IPS-15b (cell line): ENCODE results near the gene OTOP3.
"Not testable (repeated sequence)": the region's sequence is repeated elsewhere in the genome, so short reads cannot be mapped to it uniquely, and the experiment has no call there.

Experiments
- H3K27me3 ChIP-seq: one replicate; pipeline ENCODE4 v1.6.1; 2013; ENCODE audit warnings: low read length; ENCODE audit not compliant: control insufficient read depth, insufficient read depth
- H3K36me3 ChIP-seq: one replicate; pipeline ENCODE4 v1.6.1; 2013; ENCODE audit warnings: low read length; ENCODE audit not compliant: control insufficient read depth, insufficient read depth
- H3K4me1 ChIP-seq: one replicate; pipeline ENCODE4 v1.6.1; 2013; ENCODE audit warnings: mild to moderate bottlenecking, low read length; ENCODE audit not compliant: control insufficient read depth, insufficient read depth
- H3K4me3 ChIP-seq: one replicate; pipeline ENCODE4 v1.5.1; 2013; ENCODE audit warnings: low read depth, low read length
- H3K9ac ChIP-seq: one replicate; pipeline ENCODE4 v1.6.1; 2013; ENCODE audit warnings: low read depth, mild to moderate bottlenecking, low read length
- H3K9me3 ChIP-seq: one replicate; pipeline ENCODE4 v1.6.1; 2013; ENCODE audit warnings: mild to moderate bottlenecking, low read length; ENCODE audit not compliant: control insufficient read depth, insufficient read depth

OTOP3 gene

GRCh38 chr17:74903034-74903433, 32.7 kb upstream of the OTOP3 start:
- no peaks in the 10 kb centered on the region for H3K4me1 ChIP-seq
- no peaks in the 10 kb centered on the region for H3K9me3 ChIP-seq
- H3K9ac ChIP-seq, result no peak overlapping the region
- no peaks in the 10 kb centered on the region for H3K36me3 ChIP-seq
- no peak overlapping the region for H3K4me3 ChIP-seq
- no peaks in the 10 kb centered on the region for H3K27me3 ChIP-seq

- H3K9ac ChIP-seq, result no peak overlapping the region
- H3K36me3 ChIP-seq, result no peaks in the 10 kb centered on the region
- H3K4me3 ChIP-seq, result no peak overlapping the region
- no peaks in the 10 kb centered on the region for H3K27me3 ChIP-seq
- H3K9me3 ChIP-seq, result no peaks in the 10 kb centered on the region
- H3K4me1 ChIP-seq, result no peaks in the 10 kb centered on the region
Observed at GRCh38 chr17:74903671-74904070, 32.0 kb upstream of the OTOP3 start.

- H3K27me3 ChIP-seq, result no peaks in the 10 kb centered on the region
- H3K4me3 ChIP-seq, result no peak overlapping the region
- H3K4me1 ChIP-seq, result peaks cover 5% of the 10 kb centered on the region
- no peaks in the 10 kb centered on the region for H3K36me3 ChIP-seq
- no peaks in the 10 kb centered on the region for H3K9me3 ChIP-seq
- H3K9ac ChIP-seq, result no peak overlapping the region
Observed at GRCh38 chr17:74904687-74905409, 30.9 kb upstream of the OTOP3 start.

- H3K9me3 ChIP-seq, H3K4me3 ChIP-seq, H3K9ac ChIP-seq, H3K27me3 ChIP-seq, H3K36me3 ChIP-seq, H3K4me1 ChIP-seq: not testable (repeated sequence)
Observed at GRCh38 chr17:74906214-74906793, 29.4 kb upstream of the OTOP3 start.

- no peaks in the 10 kb centered on the region for H3K27me3 ChIP-seq
- no peak overlapping the region for H3K4me3 ChIP-seq
- H3K4me1 ChIP-seq, result peaks cover 5% of the 10 kb centered on the region
- H3K9ac ChIP-seq, result no peak overlapping the region
- no peaks in the 10 kb centered on the region for H3K9me3 ChIP-seq
- no peaks in the 10 kb centered on the region for H3K36me3 ChIP-seq
Observed at GRCh38 chr17:74907012-74907411, 28.7 kb upstream of the OTOP3 start.

GRCh38 chr17:74909097-74909496, 26.6 kb upstream of the OTOP3 start:
- H3K9ac ChIP-seq, H3K36me3 ChIP-seq, H3K4me1 ChIP-seq, H3K9me3 ChIP-seq, H3K27me3 ChIP-seq, H3K4me3 ChIP-seq: not testable (repeated sequence)

GRCh38 chr17:74911423-74911822, 24.3 kb upstream of the OTOP3 start:
- H3K36me3 ChIP-seq, H3K9ac ChIP-seq, H3K4me1 ChIP-seq, H3K4me3 ChIP-seq, H3K27me3 ChIP-seq, H3K9me3 ChIP-seq: not testable (repeated sequence)

- Histone ChIP-seq H3K9me3 (no peaks in the 10 kb centered on the region), H3K27me3 (peaks cover 3% of the 10 kb centered on the region), H3K9ac (no peak overlapping the region), H3K4me3 (no peak overlapping the region), H3K4me1 (no peaks in the 10 kb centered on the region), H3K36me3 (peaks cover 3% of the 10 kb centered on the region)
Observed at GRCh38 chr17:74916136-74916850, 19.4 kb upstream of the OTOP3 start.

- Histone ChIP-seq H3K9ac (no peak overlapping the region), H3K36me3 (peaks cover 3% of the 10 kb centered on the region), H3K27me3 (peaks cover 6% of the 10 kb centered on the region), H3K4me1 (no peaks in the 10 kb centered on the region), H3K9me3 (no peaks in the 10 kb centered on the region), H3K4me3 (no peak overlapping the region)
Observed at GRCh38 chr17:74916851-74917199, 18.9 kb upstream of the OTOP3 start.

GRCh38 chr17:74917430-74917829, 18.3 kb upstream of the OTOP3 start:
- no peak overlapping the region for H3K9ac ChIP-seq
- no peak overlapping the region for H3K4me3 ChIP-seq
- H3K4me1 ChIP-seq, result peaks cover 1% of the 10 kb centered on the region

GRCh38 chr17:74918906-74919305, 16.8 kb upstream of the OTOP3 start:
- no peak overlapping the region for H3K9ac ChIP-seq
- H3K36me3 ChIP-seq, result peaks cover 3% of the 10 kb centered on the region
- no peaks in the 10 kb centered on the region for H3K9me3 ChIP-seq
- H3K4me1 ChIP-seq, result peaks cover 3% of the 10 kb centered on the region
- peaks cover 20% of the 10 kb centered on the region for H3K27me3 ChIP-seq
- no peak overlapping the region for H3K4me3 ChIP-seq

More at GRCh38 chr17:74917430-74917829, 18.3 kb upstream of the OTOP3 start:
- Histone ChIP-seq H3K27me3 (peaks cover 11% of the 10 kb centered on the region), H3K36me3 (peaks cover 3% of the 10 kb centered on the region), H3K9me3 (no peaks in the 10 kb centered on the region)
